Measurements from ENCODE around the gene ARID5A.

GRCh38 chr2:96530474-96531357 lies 5.8 kb upstream of the ARID5A start:
- no peak for TF ChIP-seq CTCF (IDR thresholded peaks at IDR 0.05)
- TF ChIP-seq POLR2A (IDR thresholded peaks at IDR 0.05), result no peak

Data from right lobe of liver (tissue), 4 donors.